Measurements from ENCODE around the gene SP140. TPM values are rescaled to one million over a fixed set of nuclear protein-coding genes. Genes with fewer than 3 reads are reported as not detected.

SP140 gene
- total RNA-seq, 2 donors from 2014 or later, result 1.7 to 2.2 TPM

- H3K27me3 ChIP-seq, result no peaks in the 10 kb centered on the region
- H3K4me1 ChIP-seq, result no peaks in the 10 kb centered on the region
- DNase-seq, result no peak
- H3K27ac ChIP-seq, result no peak overlapping the region
- no peak overlapping the region for H3K4me3 ChIP-seq
- no peaks in the 10 kb centered on the region for H3K36me3 ChIP-seq
- H3K9ac ChIP-seq (ENCODE audit: low read depth in 2 of 2, low read length in 2 of 2), result no peak overlapping the region
- intact Hi-C loops (cut with DNase I), result no loop called here
- no peak for TF ChIP-seq CTCF (IDR thresholded peaks at IDR 0.05)
- H3K9me3 ChIP-seq, result no peaks in the 10 kb centered on the region
These were observed 17.0 kb upstream of the SP140 start for GRCh38 chr2:230208576-230208975.

GRCh38 chr2:230209422-230210051, 16.0 kb upstream of the SP140 start:
- Histone ChIP-seq H3K9ac (ENCODE audit: low read depth in 2 of 2, low read length in 2 of 2) (no peak overlapping the region), H3K36me3 (no peaks in the 10 kb centered on the region), H3K4me1 (no peaks in the 10 kb centered on the region), H3K27ac (no peak overlapping the region), H3K9me3 (no peaks in the 10 kb centered on the region), H3K4me3 (no peak overlapping the region), H3K27me3 (no peaks in the 10 kb centered on the region)
- intact Hi-C loops (cut with DNase I), result no loop called here
- TF ChIP-seq CTCF (IDR thresholded peaks at IDR 0.05), result no peak
- no peak for DNase-seq

GRCh38 chr2:230216489-230216888, 9.0 kb upstream of the SP140 start:
- no peaks in the 10 kb centered on the region for H3K27me3 ChIP-seq
- H3K9ac ChIP-seq (ENCODE audit: low read depth in 2 of 2, low read length in 2 of 2), result no peak overlapping the region
- peaks cover 4% of the 10 kb centered on the region for H3K4me1 ChIP-seq
- H3K4me3 ChIP-seq, result no peak overlapping the region
- intact Hi-C loops (cut with DNase I), result no loop called here
- H3K36me3 ChIP-seq, result peaks cover 4% of the 10 kb centered on the region
- TF ChIP-seq CTCF (IDR thresholded peaks at IDR 0.05), result no peak
- no peak overlapping the region for H3K27ac ChIP-seq
- DNase-seq, result no peak
- H3K9me3 ChIP-seq, result no peaks in the 10 kb centered on the region

GRCh38 chr2:230217424-230217823, 8.1 kb upstream of the SP140 start:
- Histone ChIP-seq H3K36me3 (peaks cover 4% of the 10 kb centered on the region), H3K27me3 (no peaks in the 10 kb centered on the region), H3K4me3 (no peak overlapping the region), H3K9me3 (no peaks in the 10 kb centered on the region), H3K4me1 (peaks cover 4% of the 10 kb centered on the region), H3K27ac (no peak overlapping the region), H3K9ac (ENCODE audit: low read depth in 2 of 2, low read length in 2 of 2) (no peak overlapping the region)
- no peak for TF ChIP-seq CTCF (IDR thresholded peaks at IDR 0.05)
- intact Hi-C loops (cut with DNase I), result no loop called here
- DNase-seq, result no peak

- no peak for DNase-seq
- H3K4me1 ChIP-seq, result peaks cover 4% of the 10 kb centered on the region
- H3K36me3 ChIP-seq, result peaks cover 4% of the 10 kb centered on the region
- no peaks in the 10 kb centered on the region for H3K9me3 ChIP-seq
- H3K27ac ChIP-seq, result peak overlapping the region; percentile 90
- intact Hi-C loops (cut with DNase I), result no loop called here
- no peak overlapping the region for H3K9ac ChIP-seq (ENCODE audit: low read depth in 2 of 2, low read length in 2 of 2)
- H3K4me3 ChIP-seq, result peak overlapping the region; percentile 64
- no peak for TF ChIP-seq CTCF (IDR thresholded peaks at IDR 0.05)
- no peaks in the 10 kb centered on the region for H3K27me3 ChIP-seq
These were observed 7.1 kb upstream of the SP140 start for GRCh38 chr2:230218421-230218820.

Measured in colonic mucosa (tissue), 4 donors.